Measurements from ENCODE around the gene GAS7.

The GAS7 gene

GRCh38 chr17:10198509-10199249 is at the start of gene GAS7:
GAS7 (minus strand) TSS chr17:10198606.
- DNase-seq (ENCODE audit: insufficient read length, low spot score) = peak; percentile 71
- no peak for FAIRE-seq

- no peak for DNase-seq (ENCODE audit: insufficient read length, low spot score)
- FAIRE-seq = no peak
These were observed 49.4 kb upstream of the GAS7 start for GRCh38 chr17:10247810-10248209.

GRCh38 chr17:10243883-10244844 is 45.8 kb upstream of the GAS7 start:
- DNase-seq (ENCODE audit: insufficient read length, low spot score) = no peak
- FAIRE-seq = no peak

GRCh38 chr17:10241781-10242180 is 43.4 kb upstream of the GAS7 start:
- FAIRE-seq (no peak), DNase-seq (ENCODE audit: insufficient read length, low spot score) (no peak)

- no peak for FAIRE-seq
- DNase-seq (ENCODE audit: insufficient read length, low spot score) = no peak
These were observed 40.3 kb upstream of the GAS7 start for GRCh38 chr17:10238661-10239060.

- FAIRE-seq (no peak), DNase-seq (ENCODE audit: insufficient read length, low spot score) (no peak)
These were observed 35.6 kb upstream of the GAS7 start for GRCh38 chr17:10234033-10234432.

- FAIRE-seq (no peak), DNase-seq (ENCODE audit: insufficient read length, low spot score) (no peak)
These were observed 34.8 kb upstream of the GAS7 start for GRCh38 chr17:10233161-10233560.

GRCh38 chr17:10229181-10229580 is 30.8 kb upstream of the GAS7 start:
- no peak for DNase-seq (ENCODE audit: insufficient read length, low spot score)
- no peak for FAIRE-seq

- DNase-seq (ENCODE audit: insufficient read length, low spot score) = peak; percentile 57
- FAIRE-seq = peak; percentile 37
These were observed 28.7 kb upstream of the GAS7 start for GRCh38 chr17:10226930-10227695.

- FAIRE-seq (no peak), DNase-seq (ENCODE audit: insufficient read length, low spot score) (no peak)
These were observed 26.3 kb upstream of the GAS7 start for GRCh38 chr17:10224582-10225195.

GRCh38 chr17:10219193-10219592 is 20.8 kb upstream of the GAS7 start:
- FAIRE-seq = no peak

GRCh38 chr17:10217916-10218315 is 19.5 kb upstream of the GAS7 start:
- DNase-seq (ENCODE audit: insufficient read length, low spot score) (no peak), FAIRE-seq (no peak)

More at GRCh38 chr17:10219193-10219592, 20.8 kb upstream of the GAS7 start:
- DNase-seq (ENCODE audit: insufficient read length, low spot score) = no peak

- FAIRE-seq = no peak
- DNase-seq (ENCODE audit: insufficient read length, low spot score) = no peak
These were observed 18.0 kb upstream of the GAS7 start for GRCh38 chr17:10216213-10216938.

GRCh38 chr17:10215286-10215685 is 16.9 kb upstream of the GAS7 start:
- FAIRE-seq = no peak
- no peak for DNase-seq (ENCODE audit: insufficient read length, low spot score)

- DNase-seq (ENCODE audit: insufficient read length, low spot score) = no peak
- no peak for FAIRE-seq
These were observed 13.3 kb upstream of the GAS7 start for GRCh38 chr17:10211666-10212065.

- FAIRE-seq (no peak), DNase-seq (ENCODE audit: insufficient read length, low spot score) (no peak)
These were observed 11.8 kb upstream of the GAS7 start for GRCh38 chr17:10210151-10210574.

- FAIRE-seq (no peak), DNase-seq (ENCODE audit: insufficient read length, low spot score) (no peak)
These were observed 10.3 kb upstream of the GAS7 start for GRCh38 chr17:10208604-10209193.

- no peak for DNase-seq (ENCODE audit: insufficient read length, low spot score)
- FAIRE-seq = no peak
These were observed 8.7 kb upstream of the GAS7 start for GRCh38 chr17:10207153-10207552.

GRCh38 chr17:10205549-10206185 is 7.3 kb upstream of the GAS7 start:
- no peak for FAIRE-seq
- DNase-seq (ENCODE audit: insufficient read length, low spot score) = no peak

Measured in GM19239 (cell line).